NB4 (cell line): Measurements from ENCODE around the gene RNF130.

Source experiments
- MYC ChIP-seq: IDR thresholded peaks from 2 replicates; pipeline ENCODE4 v1.6.1; 2011; ENCODE audit warnings: low read depth, low read length
- POLR2A ChIP-seq: IDR thresholded peaks from 2 replicates; pipeline ENCODE4 v1.6.1; 2011; ENCODE audit warnings: mild to moderate bottlenecking; ENCODE audit not compliant: insufficient read length; ENCODE audit errors: extremely low read depth
- TF ChIP-seq, protein P1 (sequence below): IDR thresholded peaks from 2 replicates; pipeline ENCODE4 v1.6.1; 2011; ENCODE audit warnings: low read depth, low read length
- TF ChIP-seq, protein P2 (sequence below): IDR thresholded peaks from one replicate; pipeline ENCODE4 v1.5.1; 2012; ENCODE audit warnings: low read depth, low read length

DNA sequence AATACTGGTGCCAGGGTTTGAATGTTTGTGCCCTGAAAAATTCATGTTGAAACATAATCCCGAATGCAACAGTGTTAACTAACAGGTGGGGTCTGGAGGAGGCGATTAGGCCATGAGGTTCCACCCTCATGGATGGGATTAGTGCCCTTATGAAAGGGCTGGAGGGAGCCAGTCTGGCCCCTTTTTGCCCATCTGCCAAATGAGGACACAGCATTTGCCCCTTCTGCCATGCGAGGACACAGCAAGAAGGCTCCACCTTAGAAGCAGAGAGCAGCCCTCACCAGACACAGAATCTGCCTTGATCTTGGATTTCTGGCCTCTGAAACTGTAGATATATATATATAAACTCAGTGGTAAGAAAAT is 32.6 kb upstream of the RNF130 start:
- TF ChIP-seq, protein P1, sequence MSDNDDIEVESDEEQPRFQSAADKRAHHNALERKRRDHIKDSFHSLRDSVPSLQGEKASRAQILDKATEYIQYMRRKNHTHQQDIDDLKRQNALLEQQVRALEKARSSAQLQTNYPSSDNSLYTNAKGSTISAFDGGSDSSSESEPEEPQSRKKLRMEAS = no peak
- TF ChIP-seq, protein P2, sequence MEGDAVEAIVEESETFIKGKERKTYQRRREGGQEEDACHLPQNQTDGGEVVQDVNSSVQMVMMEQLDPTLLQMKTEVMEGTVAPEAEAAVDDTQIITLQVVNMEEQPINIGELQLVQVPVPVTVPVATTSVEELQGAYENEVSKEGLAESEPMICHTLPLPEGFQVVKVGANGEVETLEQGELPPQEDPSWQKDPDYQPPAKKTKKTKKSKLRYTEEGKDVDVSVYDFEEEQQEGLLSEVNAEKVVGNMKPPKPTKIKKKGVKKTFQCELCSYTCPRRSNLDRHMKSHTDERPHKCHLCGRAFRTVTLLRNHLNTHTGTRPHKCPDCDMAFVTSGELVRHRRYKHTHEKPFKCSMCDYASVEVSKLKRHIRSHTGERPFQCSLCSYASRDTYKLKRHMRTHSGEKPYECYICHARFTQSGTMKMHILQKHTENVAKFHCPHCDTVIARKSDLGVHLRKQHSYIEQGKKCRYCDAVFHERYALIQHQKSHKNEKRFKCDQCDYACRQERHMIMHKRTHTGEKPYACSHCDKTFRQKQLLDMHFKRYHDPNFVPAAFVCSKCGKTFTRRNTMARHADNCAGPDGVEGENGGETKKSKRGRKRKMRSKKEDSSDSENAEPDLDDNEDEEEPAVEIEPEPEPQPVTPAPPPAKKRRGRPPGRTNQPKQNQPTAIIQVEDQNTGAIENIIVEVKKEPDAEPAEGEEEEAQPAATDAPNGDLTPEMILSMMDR = no peak
- TF ChIP-seq POLR2A (no peak), MYC (no peak)
